ENCODE results near the gene CELF2.

Gene CELF2

DNA sequence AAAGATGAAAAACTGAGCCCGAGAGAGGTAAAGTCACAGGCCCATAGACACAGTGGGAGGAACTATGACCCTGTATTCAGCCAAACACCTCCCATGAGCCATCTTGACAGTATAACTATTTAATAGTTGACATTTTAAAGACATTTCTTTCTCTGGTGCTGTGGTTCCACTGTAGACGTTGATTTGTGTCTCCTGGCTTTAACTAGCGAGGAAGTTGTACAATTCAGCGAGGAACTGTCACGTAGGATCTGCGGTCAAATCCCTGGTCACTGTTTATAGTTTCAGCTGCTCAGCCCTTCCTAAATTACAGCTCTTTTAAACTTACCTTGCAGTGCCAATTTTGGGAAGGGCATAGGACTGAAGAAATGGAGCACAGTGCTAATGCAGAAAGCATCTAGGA lies 7.1 kb upstream of the CELF2 start:
- H3K27me3 ChIP-seq = no peaks in the 10 kb centered on the region
- H3K4me3 ChIP-seq = no peak overlapping the region
- H3K36me3 ChIP-seq = no peaks in the 10 kb centered on the region
- TF ChIP-seq, protein P1, sequence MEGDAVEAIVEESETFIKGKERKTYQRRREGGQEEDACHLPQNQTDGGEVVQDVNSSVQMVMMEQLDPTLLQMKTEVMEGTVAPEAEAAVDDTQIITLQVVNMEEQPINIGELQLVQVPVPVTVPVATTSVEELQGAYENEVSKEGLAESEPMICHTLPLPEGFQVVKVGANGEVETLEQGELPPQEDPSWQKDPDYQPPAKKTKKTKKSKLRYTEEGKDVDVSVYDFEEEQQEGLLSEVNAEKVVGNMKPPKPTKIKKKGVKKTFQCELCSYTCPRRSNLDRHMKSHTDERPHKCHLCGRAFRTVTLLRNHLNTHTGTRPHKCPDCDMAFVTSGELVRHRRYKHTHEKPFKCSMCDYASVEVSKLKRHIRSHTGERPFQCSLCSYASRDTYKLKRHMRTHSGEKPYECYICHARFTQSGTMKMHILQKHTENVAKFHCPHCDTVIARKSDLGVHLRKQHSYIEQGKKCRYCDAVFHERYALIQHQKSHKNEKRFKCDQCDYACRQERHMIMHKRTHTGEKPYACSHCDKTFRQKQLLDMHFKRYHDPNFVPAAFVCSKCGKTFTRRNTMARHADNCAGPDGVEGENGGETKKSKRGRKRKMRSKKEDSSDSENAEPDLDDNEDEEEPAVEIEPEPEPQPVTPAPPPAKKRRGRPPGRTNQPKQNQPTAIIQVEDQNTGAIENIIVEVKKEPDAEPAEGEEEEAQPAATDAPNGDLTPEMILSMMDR (IDR thresholded peaks at IDR 0.05) = no peak
- no peak for DNase-seq
- H3K27ac ChIP-seq = no peak overlapping the region
- no peaks in the 10 kb centered on the region for H3K4me1 ChIP-seq
- H3K9me3 ChIP-seq = no peaks in the 10 kb centered on the region
- intact Hi-C loops (cut with DNase I; ENCODE audit: low total_unique reads) = loop anchor here (10.0 kb wide), 1 partner anchor 206 kb away; no protein-coding TSS in a partner anchor

DNA sequence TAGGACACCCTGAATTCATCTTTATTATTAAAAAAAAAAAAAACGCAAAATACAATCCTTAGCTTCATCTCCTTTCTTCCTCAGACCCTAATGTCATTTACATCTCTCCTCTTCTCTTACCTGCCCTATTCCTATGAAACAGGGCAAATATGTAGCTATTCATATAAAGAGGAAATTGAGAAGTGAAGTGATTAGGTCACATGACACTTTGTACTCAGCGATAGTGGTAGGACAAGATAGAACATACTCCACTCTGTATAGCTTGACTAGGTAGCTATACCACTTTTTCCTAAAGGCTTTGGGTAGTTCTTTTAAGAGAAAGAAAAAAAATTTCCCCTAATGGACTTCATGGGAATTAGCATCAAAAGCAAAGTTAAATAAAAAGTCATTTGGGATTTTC lies 6.2 kb upstream of the CELF2 start:
- TF ChIP-seq, protein P1 (IDR thresholded peaks at IDR 0.05) = no peak
- no peak overlapping the region for H3K4me3 ChIP-seq
- no peak for DNase-seq
- H3K27me3 ChIP-seq = no peaks in the 10 kb centered on the region
- no peaks in the 10 kb centered on the region for H3K9me3 ChIP-seq
- no peaks in the 10 kb centered on the region for H3K36me3 ChIP-seq
- intact Hi-C loops (cut with DNase I; ENCODE audit: low total_unique reads) = loop anchor here (10.0 kb wide), 1 partner anchor 207 kb away; no protein-coding TSS in a partner anchor
- no peak overlapping the region for H3K27ac ChIP-seq
- no peaks in the 10 kb centered on the region for H3K4me1 ChIP-seq

DNA sequence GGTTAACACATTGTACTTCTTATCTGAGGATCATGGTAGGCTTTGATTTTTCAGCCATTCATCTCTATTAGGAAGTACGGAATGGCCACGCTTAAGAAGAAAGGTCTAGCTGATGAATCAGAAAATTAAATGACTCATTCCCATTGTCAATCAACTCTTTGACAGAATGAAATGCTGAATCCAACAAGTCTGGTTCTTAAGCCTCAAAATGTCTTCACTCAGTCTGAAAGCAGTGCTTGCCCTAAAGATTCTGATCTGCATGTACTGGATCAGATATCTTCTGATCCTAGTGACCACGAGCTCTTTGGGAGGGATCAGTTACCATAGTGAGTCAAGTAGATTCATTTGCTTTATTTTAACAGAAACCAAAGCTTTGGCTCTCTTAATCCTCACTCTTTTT lies 5.7 kb upstream of the CELF2 start:
- no peak overlapping the region for H3K27ac ChIP-seq
- DNase-seq = no peak
- intact Hi-C loops (cut with DNase I; ENCODE audit: low total_unique reads) = loop anchor here (10.0 kb wide), 1 partner anchor 207 kb away; no protein-coding TSS in a partner anchor
- H3K4me3 ChIP-seq = no peak overlapping the region
- TF ChIP-seq, protein P1 (IDR thresholded peaks at IDR 0.05) = no peak
- H3K27me3 ChIP-seq = no peaks in the 10 kb centered on the region
- H3K9me3 ChIP-seq = no peaks in the 10 kb centered on the region
- no peaks in the 10 kb centered on the region for H3K36me3 ChIP-seq
- peaks cover 0 to 3% (median 0%) of the 10 kb centered on the region in 4 donors for H3K4me1 ChIP-seq

DNA sequence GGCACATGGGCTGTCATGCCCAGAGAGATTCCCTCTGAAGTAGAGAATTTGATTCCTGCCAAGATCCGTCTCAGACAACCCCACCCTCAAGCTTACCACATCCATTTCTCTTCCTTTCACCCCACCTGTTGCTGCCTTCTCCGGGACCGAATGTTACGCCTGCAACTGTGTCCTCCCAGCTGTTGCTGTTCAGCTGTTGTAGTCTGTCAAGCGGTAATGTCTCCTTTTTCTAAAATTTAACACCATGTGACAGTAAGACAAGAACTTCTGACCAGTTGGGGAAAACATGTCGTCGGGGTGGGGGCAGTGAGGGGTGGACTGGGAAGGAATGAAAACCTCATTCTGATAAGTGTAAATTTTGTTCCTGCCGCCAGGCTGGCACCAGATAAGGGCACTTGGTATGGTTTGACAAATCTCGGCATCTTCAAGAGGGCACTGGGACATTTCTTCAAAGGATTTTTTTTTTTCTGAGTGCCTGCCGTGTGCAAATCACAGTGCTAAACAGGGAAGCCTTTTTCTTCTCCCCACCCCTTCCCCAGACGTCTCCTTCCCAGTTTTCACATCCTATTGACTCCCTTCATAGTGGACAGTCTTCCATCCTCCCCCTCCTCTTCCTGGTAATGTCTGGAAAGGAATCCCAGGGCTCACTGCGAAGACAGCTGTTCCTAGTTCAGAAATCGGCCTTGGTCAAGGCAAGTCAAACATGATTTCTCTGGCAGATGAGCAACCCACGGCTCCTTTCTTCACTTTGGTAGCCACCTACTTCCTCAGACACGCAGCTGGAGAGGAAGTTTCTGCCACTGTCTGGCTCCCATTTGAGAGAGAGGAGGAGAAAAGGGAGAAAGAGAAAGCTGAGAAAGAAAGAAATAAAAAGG lies 5.0 kb upstream of the CELF2 start:
- Histone ChIP-seq H3K27me3 (no peaks in the 10 kb centered on the region), H3K36me3 (no peaks in the 10 kb centered on the region), H3K9me3 (no peaks in the 10 kb centered on the region), H3K4me3 (no peak overlapping the region), H3K27ac (no peak overlapping the region), H3K4me1 (peaks cover 0 to 8% (median 0%) of the 10 kb centered on the region in 4 donors)
- intact Hi-C loops (cut with DNase I; ENCODE audit: low total_unique reads) = loop anchor here (10.0 kb wide), 1 partner anchor 208 kb away; no protein-coding TSS in a partner anchor
- TF ChIP-seq, protein P1 (IDR thresholded peaks at IDR 0.05) = no peak
- DNase-seq = no peak

DNA sequence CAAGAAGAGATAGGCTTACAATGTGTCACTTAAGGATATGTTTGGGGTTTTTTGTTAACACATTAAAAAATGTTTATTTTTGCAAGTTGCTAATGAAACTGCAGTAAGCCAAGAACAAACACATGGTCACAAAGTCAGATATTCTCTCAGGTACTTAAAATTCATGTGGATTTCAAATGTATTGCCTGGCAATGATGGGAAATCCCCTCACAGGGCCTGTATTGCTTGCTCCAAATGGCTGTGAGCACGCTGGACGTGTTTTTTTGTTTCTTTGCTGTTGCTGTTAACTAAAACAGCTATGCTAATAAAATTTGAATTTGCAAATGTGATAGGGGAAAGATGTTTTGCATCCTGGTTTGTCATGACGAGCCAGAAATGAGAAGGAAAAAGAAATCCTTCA lies 3.8 kb upstream of the CELF2 start:
- no peaks in the 10 kb centered on the region for H3K9me3 ChIP-seq
- DNase-seq = no peak
- no peaks in the 10 kb centered on the region for H3K36me3 ChIP-seq
- peaks cover 0 to 15% (median 0%) of the 10 kb centered on the region in 4 donors for H3K4me1 ChIP-seq
- no peaks in the 10 kb centered on the region for H3K27me3 ChIP-seq
- H3K27ac ChIP-seq = no peak overlapping the region
- TF ChIP-seq, protein P1 (IDR thresholded peaks at IDR 0.05) = no peak
- intact Hi-C loops (cut with DNase I; ENCODE audit: low total_unique reads) = loop anchor here (10.0 kb wide), 1 partner anchor 209 kb away; no protein-coding TSS in a partner anchor
- no peak overlapping the region for H3K4me3 ChIP-seq
